PC-3 (cell line): Measurements from ENCODE around the gene PLSCR3.

Experiments
- CTCF ChIP-seq: fragments of 300-600 bp; sonication (generic); conservative IDR thresholded peaks from 2 replicates; pipeline ENCODE4 v1.5.1; 2017; ENCODE audit warnings: antibody characterized with exemption, low read depth, mild to moderate bottlenecking, low read length
- EZH2 ChIP-seq: fragments of 300-600 bp; sonication (generic); IDR thresholded peaks from one replicate; pipeline ENCODE4 v1.6.1; 2017; ENCODE audit warnings: antibody characterized with exemption, mild to moderate bottlenecking, low read length; ENCODE audit not compliant: unreplicated experiment

GRCh38 chr17:7356072-7356549 is 38.2 kb downstream of the PLSCR3 start:
- TF ChIP-seq CTCF = peak; percentile 80
- no peak for TF ChIP-seq EZH2
